HepG2 (cell line): Measurements from ENCODE around the gene PLCB2.

ENCODE experiments used
- BRCA1 ChIP-seq: sonication (generic); formaldehyde crosslinking; IDR thresholded peaks from 2 replicates; pipeline ENCODE4 v1.4.0; 2020; ENCODE audit warnings: missing genetic modification reagents
- CCAR2 ChIP-seq: fragments of 200-400 bp; formaldehyde crosslinking; optimal IDR thresholded peaks from 2 replicates; pipeline ENCODE3; 2018; ENCODE audit warnings: low read depth, mild to moderate bottlenecking, low read length, moderate library complexity
- EZH2 ChIP-seq: conservative IDR thresholded peaks from 2 replicates; pipeline ENCODE4 v1.6.1; 2012; ENCODE audit warnings: mild to moderate bottlenecking, low read depth, low read length, moderate library complexity
- GFI1 ChIP-seq: sonication (generic); formaldehyde crosslinking; IDR thresholded peaks from 2 replicates; pipeline ENCODE4 v1.5.0; 2020; ENCODE audit warnings: missing genetic modification reagents, mild to moderate bottlenecking, borderline replicate concordance
- ONECUT2 ChIP-seq: sonication (generic); formaldehyde crosslinking; IDR thresholded peaks from 2 replicates; pipeline ENCODE4 v1.4.0; 2020; ENCODE audit warnings: missing genetic modification reagents
- SIX1 ChIP-seq: sonication (generic); formaldehyde crosslinking; IDR thresholded peaks from 2 replicates; pipeline ENCODE4 v1.4.0; 2020; ENCODE audit warnings: missing genetic modification reagents, borderline replicate concordance
- SNAPC2 ChIP-seq: sonication (generic); formaldehyde crosslinking; IDR thresholded peaks from 2 replicates; pipeline ENCODE4 v1.8.1; 2022; ENCODE audit warnings: mild to moderate bottlenecking, missing genetic modification reagents
- SP1 ChIP-seq, 2 experiments: fragments of 450-650 bp in 1 of 2; sonication (generic) in 1 of 2; formaldehyde crosslinking in 1 of 2; IDR thresholded peaks; 2 replicates each; pipeline versions ENCODE4 v1.4.0 to v1.6.1; 2016 to 2020; ENCODE audit warnings: missing genetic modification reagents in 1 of 2
- SP2 ChIP-seq: sonication (generic); formaldehyde crosslinking; IDR thresholded peaks from 2 replicates; pipeline ENCODE4 v1.5.1; 2020; ENCODE audit warnings: mild to moderate bottlenecking, missing genetic modification reagents
- TF ChIP-seq, protein P1 (sequence below): sonication (generic); formaldehyde crosslinking; IDR thresholded peaks from 2 replicates; pipeline ENCODE4 v1.5.0; 2020; ENCODE audit warnings: mild to moderate bottlenecking, missing genetic modification reagents, moderate library complexity
- TF ChIP-seq, protein P2 (sequence below): IDR thresholded peaks from 2 replicates; pipeline ENCODE4 v1.6.1; 2012; ENCODE audit warnings: inconsistent platforms
- TF ChIP-seq, protein P3 (sequence below): sonication (generic); formaldehyde crosslinking; IDR thresholded peaks from 2 replicates; pipeline ENCODE4 v1.4.0; 2020; ENCODE audit warnings: missing genetic modification reagents
- TF ChIP-seq, protein P4 (sequence below), 2 experiments: sonication (generic) in 1 of 2; formaldehyde crosslinking in 1 of 2; IDR thresholded peaks; 2 replicates each; pipeline versions ENCODE4 v1.5.1 to v1.6.1; 2011 to 2020; ENCODE audit warnings: borderline replicate concordance in 1 of 2, low read depth in 1 of 2, low read length in 1 of 2, mild to moderate bottlenecking in 1 of 2, missing genetic modification reagents in 1 of 2, moderate library complexity in 1 of 2

DNA sequence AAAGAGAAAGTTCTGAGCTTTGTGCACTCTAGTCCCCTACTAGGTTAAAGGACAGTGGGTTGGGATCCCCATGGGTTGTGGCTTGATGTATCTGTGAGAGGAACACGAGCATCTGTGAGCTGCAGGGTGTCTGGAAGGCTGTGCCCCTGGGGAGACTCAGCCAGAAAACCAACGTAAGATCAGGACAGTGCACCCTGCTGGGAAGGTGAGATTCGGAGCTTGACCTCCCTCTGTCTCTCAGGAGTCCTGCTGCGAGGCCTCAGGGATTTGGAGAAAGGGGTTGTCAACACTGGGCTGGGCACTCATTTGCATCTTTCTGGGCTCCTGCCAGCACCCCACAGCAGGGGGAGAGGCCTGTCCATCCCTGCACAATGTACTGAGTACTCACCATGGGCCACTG, 40.1 kb downstream of the PLCB2 start:
- TF ChIP-seq EZH2 (no peak), CCAR2 (no peak), GFI1 (CRISPR knock-in tag) (no peak), ONECUT2 (no peak), SIX1 (CRISPR knock-in tag) (no peak), SP1 (IDR thresholded peaks at IDR 0.05) (no peak), SP1 (CRISPR knock-in tag; IDR thresholded peaks at IDR 0.05) (no peak), SP2 (CRISPR knock-in tag) (no peak), SNAPC2 (CRISPR knock-in tag) (no peak), BRCA1 (CRISPR knock-in tag) (no peak)
- TF ChIP-seq, protein P1, sequence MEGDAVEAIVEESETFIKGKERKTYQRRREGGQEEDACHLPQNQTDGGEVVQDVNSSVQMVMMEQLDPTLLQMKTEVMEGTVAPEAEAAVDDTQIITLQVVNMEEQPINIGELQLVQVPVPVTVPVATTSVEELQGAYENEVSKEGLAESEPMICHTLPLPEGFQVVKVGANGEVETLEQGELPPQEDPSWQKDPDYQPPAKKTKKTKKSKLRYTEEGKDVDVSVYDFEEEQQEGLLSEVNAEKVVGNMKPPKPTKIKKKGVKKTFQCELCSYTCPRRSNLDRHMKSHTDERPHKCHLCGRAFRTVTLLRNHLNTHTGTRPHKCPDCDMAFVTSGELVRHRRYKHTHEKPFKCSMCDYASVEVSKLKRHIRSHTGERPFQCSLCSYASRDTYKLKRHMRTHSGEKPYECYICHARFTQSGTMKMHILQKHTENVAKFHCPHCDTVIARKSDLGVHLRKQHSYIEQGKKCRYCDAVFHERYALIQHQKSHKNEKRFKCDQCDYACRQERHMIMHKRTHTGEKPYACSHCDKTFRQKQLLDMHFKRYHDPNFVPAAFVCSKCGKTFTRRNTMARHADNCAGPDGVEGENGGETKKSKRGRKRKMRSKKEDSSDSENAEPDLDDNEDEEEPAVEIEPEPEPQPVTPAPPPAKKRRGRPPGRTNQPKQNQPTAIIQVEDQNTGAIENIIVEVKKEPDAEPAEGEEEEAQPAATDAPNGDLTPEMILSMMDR = no peak
- TF ChIP-seq, protein P2, sequence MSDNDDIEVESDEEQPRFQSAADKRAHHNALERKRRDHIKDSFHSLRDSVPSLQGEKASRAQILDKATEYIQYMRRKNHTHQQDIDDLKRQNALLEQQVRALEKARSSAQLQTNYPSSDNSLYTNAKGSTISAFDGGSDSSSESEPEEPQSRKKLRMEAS = no peak
- TF ChIP-seq, protein P3, sequence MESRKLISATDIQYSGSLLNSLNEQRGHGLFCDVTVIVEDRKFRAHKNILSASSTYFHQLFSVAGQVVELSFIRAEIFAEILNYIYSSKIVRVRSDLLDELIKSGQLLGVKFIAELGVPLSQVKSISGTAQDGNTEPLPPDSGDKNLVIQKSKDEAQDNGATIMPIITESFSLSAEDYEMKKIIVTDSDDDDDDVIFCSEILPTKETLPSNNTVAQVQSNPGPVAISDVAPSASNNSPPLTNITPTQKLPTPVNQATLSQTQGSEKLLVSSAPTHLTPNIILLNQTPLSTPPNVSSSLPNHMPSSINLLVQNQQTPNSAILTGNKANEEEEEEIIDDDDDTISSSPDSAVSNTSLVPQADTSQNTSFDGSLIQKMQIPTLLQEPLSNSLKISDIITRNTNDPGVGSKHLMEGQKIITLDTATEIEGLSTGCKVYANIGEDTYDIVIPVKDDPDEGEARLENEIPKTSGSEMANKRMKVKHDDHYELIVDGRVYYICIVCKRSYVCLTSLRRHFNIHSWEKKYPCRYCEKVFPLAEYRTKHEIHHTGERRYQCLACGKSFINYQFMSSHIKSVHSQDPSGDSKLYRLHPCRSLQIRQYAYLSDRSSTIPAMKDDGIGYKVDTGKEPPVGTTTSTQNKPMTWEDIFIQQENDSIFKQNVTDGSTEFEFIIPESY (CRISPR knock-in tag) = no peak
- TF ChIP-seq, protein P4, sequence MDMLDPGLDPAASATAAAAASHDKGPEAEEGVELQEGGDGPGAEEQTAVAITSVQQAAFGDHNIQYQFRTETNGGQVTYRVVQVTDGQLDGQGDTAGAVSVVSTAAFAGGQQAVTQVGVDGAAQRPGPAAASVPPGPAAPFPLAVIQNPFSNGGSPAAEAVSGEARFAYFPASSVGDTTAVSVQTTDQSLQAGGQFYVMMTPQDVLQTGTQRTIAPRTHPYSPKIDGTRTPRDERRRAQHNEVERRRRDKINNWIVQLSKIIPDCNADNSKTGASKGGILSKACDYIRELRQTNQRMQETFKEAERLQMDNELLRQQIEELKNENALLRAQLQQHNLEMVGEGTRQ (IDR thresholded peaks at IDR 0.05; ENCODE audit: low read depth, low read length) = no peak
- TF ChIP-seq, protein P4 (CRISPR knock-in tag; IDR thresholded peaks at IDR 0.05; ENCODE audit: borderline replicate concordance) = no peak
